8988T (cell line): ENCODE measurements around the gene GPX2.

Experiments used
- DNase-seq: peaks from one replicate; pipeline ENCODE4 v3.0.0; 2011

Gene GPX2

DNA sequence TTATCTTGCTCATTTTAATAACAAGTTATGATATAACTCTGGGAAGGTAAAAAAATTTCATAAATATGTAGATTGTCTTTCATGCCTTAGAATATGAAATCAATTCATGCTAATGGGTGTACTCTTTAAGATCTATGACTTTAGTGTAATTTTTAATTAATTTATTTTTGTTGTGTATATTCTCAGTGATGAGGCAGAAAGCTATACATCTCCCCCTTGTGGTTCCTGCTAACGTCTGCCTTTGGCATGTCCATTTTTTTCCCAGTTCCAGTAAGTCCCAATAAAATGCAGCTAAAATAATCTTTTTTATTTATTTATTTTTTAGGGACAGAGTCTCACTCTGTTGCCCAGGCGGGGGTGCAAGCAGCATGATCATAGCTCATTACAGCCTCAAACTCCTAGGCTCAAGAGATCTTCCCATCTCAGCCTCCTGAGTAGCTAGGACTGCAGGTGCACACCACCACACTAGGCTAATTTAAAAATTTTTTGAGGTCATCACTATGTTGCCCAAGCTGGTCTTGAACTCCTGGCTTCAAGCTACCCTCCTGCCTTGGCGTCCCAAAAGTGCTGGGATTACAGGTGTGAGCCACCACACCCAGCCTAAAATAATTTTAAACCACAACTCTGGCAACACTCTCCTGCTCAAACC lies 31.6 kb downstream of the GPX2 start:
- DNase-seq: no peak

DNA sequence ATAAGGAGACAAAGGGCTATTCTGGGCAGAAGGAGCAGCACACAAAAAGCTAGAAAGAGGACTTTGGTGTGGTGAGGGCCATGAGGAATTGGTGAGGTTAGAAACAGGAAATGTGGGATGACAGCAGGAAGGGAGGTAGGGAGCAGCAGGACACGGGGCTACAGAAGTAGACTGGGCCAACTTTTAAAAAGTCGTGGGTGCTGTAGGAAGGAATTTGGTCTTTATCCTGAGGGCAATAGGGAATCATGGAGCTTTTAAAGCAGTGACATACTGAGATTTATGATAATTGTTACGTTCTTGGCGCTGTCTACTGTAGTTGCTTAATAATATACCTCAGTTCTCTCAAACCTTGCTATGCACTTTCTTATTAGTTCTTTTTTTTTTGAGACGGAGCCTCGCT lies 36.5 kb downstream of the GPX2 start:
- no peak for DNase-seq

DNA sequence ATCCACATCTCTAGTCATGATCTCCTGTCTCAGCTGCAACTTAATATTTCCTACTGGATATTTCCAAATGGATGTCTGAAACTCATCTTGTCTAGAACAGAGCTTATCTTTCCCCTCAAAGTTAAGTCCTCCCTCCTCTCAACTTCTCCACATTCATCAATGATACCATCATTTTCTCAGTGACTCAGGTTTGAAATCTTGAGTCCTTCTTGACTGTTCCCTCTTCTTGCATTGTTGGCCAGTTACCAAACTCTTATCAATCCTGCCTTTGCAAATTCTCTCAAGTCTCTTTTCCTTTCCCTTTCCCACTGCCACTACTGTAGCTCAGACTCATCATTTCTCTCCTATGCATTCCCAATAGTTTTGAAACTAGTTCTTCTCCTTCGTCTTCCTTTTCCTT lies 42.6 kb downstream of the GPX2 start:
- no peak for DNase-seq

DNA sequence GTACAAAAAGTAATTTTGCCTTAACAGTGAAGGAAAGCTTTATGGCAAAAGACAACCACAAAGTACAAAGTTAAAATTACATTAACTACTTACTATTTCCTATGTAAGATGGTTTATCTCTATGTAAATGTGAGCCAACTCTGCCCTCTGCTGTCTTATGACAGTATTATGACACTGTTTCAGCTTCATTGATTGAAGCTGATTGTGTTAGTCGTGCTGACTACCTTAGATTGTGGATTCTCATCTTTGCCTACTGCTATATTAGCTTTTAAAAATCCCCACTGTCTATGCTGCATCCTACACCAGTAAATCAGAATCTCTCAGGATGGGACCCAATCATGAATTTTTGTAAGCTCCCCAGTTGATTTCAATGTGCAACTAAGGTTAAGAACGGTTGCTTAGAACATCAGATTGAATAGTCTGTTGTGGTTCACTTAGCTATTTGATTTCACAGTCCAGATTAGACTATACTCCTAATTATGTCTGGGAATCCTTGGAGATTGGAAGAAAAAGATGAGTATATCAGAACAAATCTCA lies 50.6 kb downstream of the GPX2 start:
- DNase-seq: no peak

DNA sequence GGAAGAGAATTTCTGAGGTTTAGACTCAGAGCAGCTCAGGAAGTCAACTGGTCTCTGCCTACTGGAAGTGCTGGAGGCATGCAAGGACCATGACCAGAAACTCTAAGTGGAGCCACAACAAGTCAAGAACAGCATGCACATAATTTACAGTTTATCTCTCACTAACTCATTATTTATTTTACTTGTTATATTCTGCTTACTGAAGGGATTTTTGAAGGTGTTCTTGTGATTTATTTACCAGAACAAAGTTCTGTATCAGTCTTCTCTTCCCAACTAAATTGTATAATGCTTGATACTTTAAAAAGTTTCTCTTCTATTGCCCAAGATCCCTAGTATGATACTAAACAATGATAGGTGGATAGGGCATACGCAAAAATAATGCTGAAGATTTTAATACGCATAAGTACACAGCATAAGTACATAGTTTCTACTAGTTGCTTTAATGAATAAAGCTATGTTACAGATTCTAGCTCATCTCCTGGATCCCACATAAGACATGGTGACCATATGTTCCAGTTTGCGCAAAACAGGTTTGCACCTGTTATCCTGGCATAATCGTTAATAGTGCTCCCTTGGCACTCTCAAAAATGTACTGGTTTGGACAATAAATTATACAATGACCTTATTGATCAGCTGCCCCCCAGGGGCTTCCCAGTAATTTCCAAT lies 51.2 kb downstream of the GPX2 start:
- DNase-seq: no peak

DNA sequence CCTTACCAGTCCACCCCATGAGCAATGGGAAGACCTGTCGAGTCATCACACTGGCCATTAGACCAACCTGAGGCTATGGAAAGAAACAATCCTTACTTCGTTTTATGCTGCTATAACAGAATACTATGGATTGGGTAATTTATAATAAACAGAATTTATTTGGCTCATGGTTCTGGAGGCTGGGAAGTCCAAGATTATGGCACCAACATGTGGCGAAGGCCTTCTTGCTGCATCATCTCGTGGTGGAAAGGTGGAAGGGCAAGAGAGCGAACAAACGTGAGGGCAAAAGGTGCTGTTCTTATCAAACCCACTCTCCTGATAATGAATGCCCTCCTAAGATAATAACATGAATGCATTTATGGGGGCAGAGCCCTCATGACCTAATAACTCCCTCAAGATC lies 53.2 kb downstream of the GPX2 start:
- DNase-seq: no peak
